ENCODE measurements around the gene TBRG4. TPM values are rescaled to one million over a fixed set of nuclear protein-coding genes. Genes with fewer than 3 reads are reported as not detected.

TBRG4 gene
- total RNA-seq, 1 donor from 2014 or later: 73.0 TPM

- no peaks in the 10 kb centered on the region for H3K4me1 Mint-ChIP-seq (ENCODE audit: low read depth)
- no peak overlapping the region for H3K27ac Mint-ChIP-seq
- no peaks in the 10 kb centered on the region for H3K36me3 Mint-ChIP-seq (ENCODE audit: insufficient read depth)
- H3K9me3 Mint-ChIP-seq (ENCODE audit: low read depth): no peaks in the 10 kb centered on the region
- peaks cover 4% of the 10 kb centered on the region for H3K27me3 Mint-ChIP-seq
- no peak for DNase-seq (ENCODE audit: low spot score, unreplicated experiment)
- TF ChIP-seq CTCF (IDR thresholded peaks at IDR 0.05; ENCODE audit: unreplicated experiment): no peak
- no peak overlapping the region for H3K4me3 Mint-ChIP-seq (ENCODE audit: low read depth)
These were observed 15.4 kb upstream of the TBRG4 start for GRCh38 chr7:45126920-45127319.

GRCh38 chr7:45126201-45126600 is 14.7 kb upstream of the TBRG4 start:
- Mint-ChIP-seq H3K4me3 (ENCODE audit: low read depth) (no peak overlapping the region), H3K4me1 (ENCODE audit: low read depth) (no peaks in the 10 kb centered on the region), H3K9me3 (ENCODE audit: low read depth) (no peaks in the 10 kb centered on the region), H3K27me3 (peaks cover 4% of the 10 kb centered on the region), H3K27ac (no peak overlapping the region), H3K36me3 (ENCODE audit: insufficient read depth) (no peaks in the 10 kb centered on the region)
- DNase-seq (ENCODE audit: low spot score, unreplicated experiment): no peak
- no peak for TF ChIP-seq CTCF (IDR thresholded peaks at IDR 0.05; ENCODE audit: unreplicated experiment)

- peaks cover 3% of the 10 kb centered on the region for H3K27me3 Mint-ChIP-seq
- H3K9me3 Mint-ChIP-seq (ENCODE audit: low read depth): no peaks in the 10 kb centered on the region
- no peak for TF ChIP-seq CTCF (IDR thresholded peaks at IDR 0.05; ENCODE audit: unreplicated experiment)
- DNase-seq (ENCODE audit: low spot score, unreplicated experiment): no peak
- H3K4me3 Mint-ChIP-seq (ENCODE audit: low read depth): no peak overlapping the region
- H3K36me3 Mint-ChIP-seq (ENCODE audit: insufficient read depth): no peaks in the 10 kb centered on the region
- H3K4me1 Mint-ChIP-seq (ENCODE audit: low read depth): no peaks in the 10 kb centered on the region
- peak overlapping the region; percentile 64 for H3K27ac Mint-ChIP-seq
These were observed 13.9 kb upstream of the TBRG4 start for GRCh38 chr7:45125193-45125904.

- DNase-seq (ENCODE audit: low spot score, unreplicated experiment): no peak
- Mint-ChIP-seq H3K36me3 (ENCODE audit: insufficient read depth) (no peaks in the 10 kb centered on the region), H3K4me3 (ENCODE audit: low read depth) (no peak overlapping the region), H3K9me3 (ENCODE audit: low read depth) (no peaks in the 10 kb centered on the region), H3K27me3 (no peaks in the 10 kb centered on the region), H3K4me1 (ENCODE audit: low read depth) (no peaks in the 10 kb centered on the region), H3K27ac (no peak overlapping the region)
- no peak for TF ChIP-seq CTCF (IDR thresholded peaks at IDR 0.05; ENCODE audit: unreplicated experiment)
These were observed 12.6 kb upstream of the TBRG4 start for GRCh38 chr7:45123913-45124710.

GRCh38 chr7:45122975-45123860 is 11.7 kb upstream of the TBRG4 start:
- no peak for DNase-seq (ENCODE audit: low spot score, unreplicated experiment)
- Mint-ChIP-seq H3K9me3 (ENCODE audit: low read depth) (no peaks in the 10 kb centered on the region), H3K4me1 (ENCODE audit: low read depth) (no peaks in the 10 kb centered on the region), H3K36me3 (ENCODE audit: insufficient read depth) (no peaks in the 10 kb centered on the region), H3K4me3 (ENCODE audit: low read depth) (no peak overlapping the region), H3K27ac (no peak overlapping the region), H3K27me3 (no peaks in the 10 kb centered on the region)
- no peak for TF ChIP-seq CTCF (IDR thresholded peaks at IDR 0.05; ENCODE audit: unreplicated experiment)
